SK-N-SH (cell line): ENCODE data around the gene DEPP1. TPM values are rescaled to one million over a fixed set of nuclear protein-coding genes. Genes with fewer than 3 reads are reported as not detected.

Experiments
- CTCF ChIA-PET: fragments of 300-600, 350-600 bp; formaldehyde crosslinking; extraction: SDS; loops from one replicate; lab custom pipeline; 2021; lab: Yijun Ruan, JAX
- POLR2A ChIA-PET: fragments of 350-600 bp; sonication (Branson Sonifier 250); formaldehyde crosslinking; extraction: SDS; loops from one replicate; lab custom pipeline; 2020; ENCODE audit warnings: antibody characterized with exemption, inconsistent platforms; lab: Yijun Ruan, JAX
- DNase-seq: peaks from one replicate; pipeline ENCODE4 v3.0.0; 2012
- H2AFZ ChIP-seq: fragments of 200-600 bp; sonication (generic); 2 replicates; pipeline ENCODE4 v1.8.1; 2016; ENCODE audit warnings: antibody characterized with exemption, mild to moderate bottlenecking, low read depth
- H3F3A ChIP-seq: fragments of 200-600 bp; sonication (generic); replicated peaks from 2 replicates; pipeline ENCODE3; 2016; ENCODE audit warnings: antibody characterized with exemption, mild to moderate bottlenecking; ENCODE audit not compliant: insufficient read depth
- H3K27ac ChIP-seq, 2 experiments: fragments of 200-500 bp in 1 of 2; fragments of 200-600 bp in 1 of 2; sonication (Bioruptor generic) in 1 of 2; sonication (generic), shearing (Covaris generic) in 1 of 2; 2 replicates each; pipeline versions ENCODE4 v1.5.1 to v1.6.1; 2014 to 2016; ENCODE audit warnings: low read depth in 2 of 2, inconsistent platforms in 1 of 2, low read length in 1 of 2, mild to moderate bottlenecking in 1 of 2, mixed read lengths in 1 of 2
- H3K27me3 ChIP-seq: fragments of 200-600 bp; sonication (generic), shearing (Covaris generic); 2 replicates; pipeline ENCODE4 v1.6.1; 2016; ENCODE audit warnings: mixed run types; ENCODE audit not compliant: insufficient read depth
- H3K36me3 ChIP-seq, 2 experiments: fragments of 200-500 bp in 1 of 2; fragments of 200-600 bp in 1 of 2; sonication (Bioruptor generic) in 1 of 2; sonication (generic) in 1 of 2; replicated peaks in 1 of 2; 2 replicates each; pipeline versions ENCODE3 to v1.5.1; 2014 to 2016; ENCODE audit warnings: low read length in 1 of 2, mild to moderate bottlenecking in 1 of 2; ENCODE audit not compliant: insufficient read depth in 2 of 2, control insufficient read depth in 1 of 2
- H3K4me1 ChIP-seq, 2 experiments: fragments of 200-500 bp in 1 of 2; fragments of 200-600 bp in 1 of 2; sonication (Bioruptor generic) in 1 of 2; sonication (generic), shearing (Covaris generic) in 1 of 2; 2 replicates each; pipeline versions ENCODE4 v1.5.1 to v1.6.1; 2014 to 2016; ENCODE audit warnings: low read depth in 1 of 2, low read length in 1 of 2, mixed run types in 1 of 2; ENCODE audit not compliant: insufficient read depth in 2 of 2, control insufficient read depth in 1 of 2
- H3K4me2 ChIP-seq: fragments of 200-600 bp; sonication (generic), shearing (Covaris generic); 2 replicates; pipeline ENCODE4 v1.6.1; 2017; ENCODE audit warnings: mixed run types
- H3K4me3 ChIP-seq, 2 experiments: fragments of 200-500 bp in 1 of 2; fragments of 200-600 bp in 1 of 2; sonication (Bioruptor generic) in 1 of 2; sonication (generic), shearing (Covaris generic) in 1 of 2; 2 replicates each; pipeline versions ENCODE4 v1.5.1 to v1.8.1; 2014 to 2016; ENCODE audit warnings: low read depth in 2 of 2, inconsistent platforms in 1 of 2, low read length in 1 of 2, mild to moderate bottlenecking in 1 of 2, mixed read lengths in 1 of 2, moderate library complexity in 1 of 2
- H3K79me2 ChIP-seq: fragments of 200-600 bp; sonication (generic); 2 replicates; pipeline ENCODE4 v1.8.1; 2017; ENCODE audit warnings: mild to moderate bottlenecking; ENCODE audit not compliant: insufficient read depth
- H3K9ac ChIP-seq: fragments of 200-600 bp; sonication (generic); 2 replicates; pipeline ENCODE4 v1.6.1; 2017; ENCODE audit warnings: mixed run types
- H3K9me2 ChIP-seq: fragments of 200-600 bp; sonication (generic); 2 replicates; pipeline ENCODE4 v1.6.1; 2017; ENCODE audit warnings: mixed run types
- H3K9me3 ChIP-seq: fragments of 200-600 bp; sonication (generic); 2 replicates; pipeline ENCODE4 v1.6.1; 2017; ENCODE audit warnings: mixed run types, mild to moderate bottlenecking, moderate library complexity
- H4K20me1 ChIP-seq: fragments of 200-600 bp; sonication (generic); 2 replicates; pipeline ENCODE4 v1.6.1; 2017; ENCODE audit warnings: mild to moderate bottlenecking, mixed run types; ENCODE audit not compliant: insufficient read depth
- ELF1 ChIP-seq: IDR thresholded peaks from 2 replicates; pipeline ENCODE4 v1.4.0; 2012
- EP300 ChIP-seq, 2 experiments: IDR thresholded peaks; 2 replicates each; pipeline versions ENCODE4 v1.4.0 to v1.6.1; 2012; ENCODE audit warnings: borderline replicate concordance in 1 of 2, low read depth in 1 of 2, low read length in 1 of 2
- EZH2phosphoT487 ChIP-seq: fragments of 200-600 bp; sonication (generic); IDR thresholded peaks from 2 replicates; pipeline ENCODE4 v1.6.1; 2017; ENCODE audit warnings: low read depth, mixed run types, mild to moderate bottlenecking, antibody characterized with exemption, moderate library complexity, borderline replicate concordance
- FOXM1 ChIP-seq: IDR thresholded peaks from 2 replicates; pipeline ENCODE4 v1.4.0; 2012; ENCODE audit warnings: low read depth, mild to moderate bottlenecking
- JUND ChIP-seq: IDR thresholded peaks from 2 replicates; pipeline ENCODE4 v1.4.0; 2012
- MEF2A ChIP-seq: IDR thresholded peaks from 2 replicates; pipeline ENCODE4 v1.4.0; 2012; ENCODE audit warnings: low read depth, borderline replicate concordance
- MXI1 ChIP-seq: IDR thresholded peaks from 2 replicates; pipeline ENCODE4 v1.6.1; 2012; ENCODE audit warnings: mild to moderate bottlenecking, low read depth, low read length, improper control_type of control experiment
- NRF1 ChIP-seq: IDR thresholded peaks from 2 replicates; pipeline ENCODE4 v1.6.1; 2012; ENCODE audit warnings: low read depth, mild to moderate bottlenecking, low read length
- POLR2AphosphoS5 ChIP-seq: IDR thresholded peaks from 2 replicates; pipeline ENCODE4 v1.6.1; 2012; ENCODE audit warnings: low read depth, low read length
- RAD21 ChIP-seq: IDR thresholded peaks from 2 replicates; pipeline ENCODE4 v1.6.1; 2012; ENCODE audit warnings: mild to moderate bottlenecking, low read length
- RCOR1 ChIP-seq: fragments of 150-350 bp; IDR thresholded peaks from 2 replicates; pipeline ENCODE4 v1.6.1; 2017; ENCODE audit warnings: antibody characterized with exemption, low read length
- RFX5 ChIP-seq: IDR thresholded peaks from 2 replicates; pipeline ENCODE4 v1.6.1; 2012; ENCODE audit warnings: mild to moderate bottlenecking, improper control_type of control experiment, low read length
- RXRA ChIP-seq: IDR thresholded peaks from 2 replicates; pipeline ENCODE4 v1.4.0; 2012; ENCODE audit warnings: low read depth, mild to moderate bottlenecking, borderline replicate concordance
- SIN3A ChIP-seq: IDR thresholded peaks from 2 replicates; pipeline ENCODE4 v1.6.1; 2012; ENCODE audit warnings: low read depth, mild to moderate bottlenecking, low read length, moderate library complexity, borderline replicate concordance
- SMC3 ChIP-seq: IDR thresholded peaks from 2 replicates; pipeline ENCODE4 v1.6.1; 2012; ENCODE audit warnings: low read depth, low read length, improper control_type of control experiment
- TAF1 ChIP-seq: IDR thresholded peaks from 2 replicates; pipeline ENCODE4 v1.6.1; 2012; ENCODE audit warnings: low read depth, mild to moderate bottlenecking, low read length, moderate library complexity, borderline replicate concordance
- TEAD4 ChIP-seq: IDR thresholded peaks from 2 replicates; pipeline ENCODE4 v1.4.0; 2012; ENCODE audit warnings: mild to moderate bottlenecking, borderline replicate concordance; ENCODE audit not compliant: insufficient read depth
- YY1 ChIP-seq: IDR thresholded peaks from 2 replicates; pipeline ENCODE4 v1.4.0; 2012; ENCODE audit warnings: low read depth, mild to moderate bottlenecking
- WGBS: methylation state at CpG from one replicate; pipeline ENCODE4 v1.1.6; 2017; ENCODE audit warnings: low lambda C conversion rate; 5-methylcytosine and 5-hydroxymethylcytosine counted together
- polyA plus RNA-seq, 3 experiments: library from polyadenylated mRNA; depleted of rRNA; stranded (reverse); fragments of >200 nt; gene quantifications; 2 replicates each; pipeline ENCODE4 v1.2.3, GENCODE V29; 2012
- TF ChIP-seq, protein P1 (sequence below): IDR thresholded peaks from 2 replicates; pipeline ENCODE4 v1.4.0; 2012; ENCODE audit warnings: low read depth
- TF ChIP-seq, protein P2 (sequence below): fragments of 200-600 bp; sonication (generic); IDR thresholded peaks from 2 replicates; pipeline ENCODE4 v1.6.1; 2017; ENCODE audit warnings: antibody characterized with exemption, mild to moderate bottlenecking, moderate library complexity

DEPP1 gene
- polyA plus RNA-seq, 1 of the 3 experiments (the other 2 are of a cell fraction) = 5.3 TPM

DNA sequence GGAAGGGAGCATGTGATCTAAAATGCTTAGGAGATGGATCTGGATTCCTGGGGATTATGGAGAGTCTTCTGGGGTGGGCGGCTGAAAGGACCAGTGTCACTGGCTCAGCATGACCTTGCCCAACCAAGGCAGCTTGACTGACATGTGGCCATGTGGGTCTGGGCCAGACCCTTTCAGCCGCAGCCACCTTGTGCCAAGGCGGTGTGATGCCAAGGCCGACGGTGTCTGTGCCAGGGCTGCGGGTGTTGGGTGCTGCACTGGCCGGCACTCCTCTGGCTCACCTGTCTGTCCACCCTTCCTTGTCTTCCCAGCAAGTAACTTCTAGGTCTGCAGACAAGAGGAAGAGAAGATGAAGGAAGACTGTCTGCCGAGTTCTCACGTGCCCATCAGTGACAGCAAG, 8.8 kb downstream of the DEPP1 start:
- Histone ChIP-seq H4K20me1 (no peaks in the 10 kb centered on the region), H3K36me3 (peaks cover 0 to 11% of the 10 kb centered on the region in 2 experiments), H3K9me2 (no peaks in the 10 kb centered on the region), H3K79me2 (no peaks in the 10 kb centered on the region), H2AFZ (no peak overlapping the region), H3K4me3 (no peak overlapping the region), H3F3A (no peaks in the 10 kb centered on the region), H3K4me2 (no peak overlapping the region), H3K9ac (no peak overlapping the region), H3K27me3 (no peaks in the 10 kb centered on the region)
- ChIA-PET CTCF (interaction anchor here (9.6 kb wide), 1 partner anchor 36 kb away, joined by 81 read pairs; no protein-coding TSS in a partner anchor), POLR2A (no interaction called here)
- TF ChIP-seq TEAD4 (no peak), ELF1 (no peak), MEF2A (no peak), YY1 (no peak), EZH2phosphoT487 (no peak), SMC3 (no peak)
- TF ChIP-seq, protein P1, sequence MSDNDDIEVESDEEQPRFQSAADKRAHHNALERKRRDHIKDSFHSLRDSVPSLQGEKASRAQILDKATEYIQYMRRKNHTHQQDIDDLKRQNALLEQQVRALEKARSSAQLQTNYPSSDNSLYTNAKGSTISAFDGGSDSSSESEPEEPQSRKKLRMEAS = no peak
- TF ChIP-seq, all 33 proteins: peak for 0
- peaks cover 6 to 17% of the 10 kb centered on the region in 2 experiments; a peak in 3 of 4 replicates for H3K4me1 ChIP-seq
- no peak overlapping the region for H3K27ac ChIP-seq
- no peak for DNase-seq
- 95% methylated on average over 8 of the region's 9 CpGs for WGBS
- H3K9me3 ChIP-seq = no peaks in the 10 kb centered on the region

DNA sequence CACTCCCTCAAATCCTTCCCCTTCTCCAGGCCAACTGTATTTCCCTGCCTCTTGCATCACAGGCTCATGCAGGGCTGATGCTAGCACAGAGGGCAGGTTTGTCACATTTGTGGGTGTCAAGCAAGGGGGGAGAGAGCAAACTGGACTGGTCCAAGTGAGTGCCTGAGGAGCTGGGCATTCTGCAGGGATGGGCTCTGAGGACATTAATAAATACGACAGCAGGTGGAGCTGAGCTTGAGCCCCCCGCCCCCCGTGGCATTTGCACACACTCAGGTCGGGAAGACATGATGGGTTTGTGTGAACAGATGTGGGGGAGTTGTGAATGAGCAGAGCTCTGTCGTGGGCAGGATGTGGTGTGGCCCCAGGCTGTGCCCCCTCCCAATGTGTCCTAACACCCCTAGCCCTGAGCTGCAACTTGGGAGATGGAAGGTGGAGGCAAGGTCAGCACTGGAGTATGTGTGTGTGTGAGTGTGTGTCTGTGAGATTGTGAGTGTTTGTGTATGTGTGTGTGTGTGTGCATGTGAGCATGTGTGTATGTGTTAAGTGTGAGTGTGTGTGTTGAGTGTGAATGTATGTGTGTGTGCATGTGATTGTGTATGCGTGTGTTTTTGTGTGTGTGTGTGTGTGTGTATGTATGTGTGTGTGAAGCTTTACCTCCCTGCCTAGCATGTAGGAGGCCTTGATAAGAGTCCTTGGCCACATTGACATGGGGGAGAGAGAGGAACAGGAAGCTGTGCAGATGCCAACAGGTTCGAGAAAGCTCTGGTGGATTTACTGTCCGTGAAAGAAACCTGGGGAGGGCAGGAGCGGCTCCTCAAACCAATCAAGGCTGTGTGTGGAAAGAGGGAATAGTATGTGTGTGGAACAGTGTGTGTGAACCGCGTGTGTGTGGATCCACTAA, 9.9 kb downstream of the DEPP1 start:
- Histone ChIP-seq H3K9ac (no peak overlapping the region), H3K9me2 (no peaks in the 10 kb centered on the region), H3K27me3 (no peaks in the 10 kb centered on the region), H3K4me1 (peaks cover 10 to 22% of the 10 kb centered on the region in 2 experiments; a peak in 1 of 4 replicates), H3K27ac (no peak overlapping the region), H3K9me3 (no peaks in the 10 kb centered on the region), H3K4me3 (no peak overlapping the region), H3F3A (no peaks in the 10 kb centered on the region), H4K20me1 (no peaks in the 10 kb centered on the region), H3K4me2 (no peak overlapping the region), H2AFZ (no peak overlapping the region), H3K79me2 (no peaks in the 10 kb centered on the region), H3K36me3 (peaks cover 0 to 11% of the 10 kb centered on the region in 2 experiments)
- ChIA-PET POLR2A (no interaction called here), CTCF (interaction anchor here (9.6 kb wide), 1 partner anchor 35 kb away, joined by 81 read pairs; no protein-coding TSS in a partner anchor)
- DNase-seq = no peak
- TF ChIP-seq EP300 (IDR thresholded peaks at IDR 0.05; ENCODE audit: borderline replicate concordance in 1 of 2, low read depth in 1 of 2, low read length in 1 of 2) (no peak), TAF1 (no peak), SIN3A (no peak), RAD21 (no peak), JUND (no peak), FOXM1 (no peak), TEAD4 (no peak), RXRA (no peak), RCOR1 (no peak), MXI1 (no peak), NRF1 (no peak), ELF1 (no peak), POLR2AphosphoS5 (no peak), RFX5 (no peak)
- TF ChIP-seq, protein P2, sequence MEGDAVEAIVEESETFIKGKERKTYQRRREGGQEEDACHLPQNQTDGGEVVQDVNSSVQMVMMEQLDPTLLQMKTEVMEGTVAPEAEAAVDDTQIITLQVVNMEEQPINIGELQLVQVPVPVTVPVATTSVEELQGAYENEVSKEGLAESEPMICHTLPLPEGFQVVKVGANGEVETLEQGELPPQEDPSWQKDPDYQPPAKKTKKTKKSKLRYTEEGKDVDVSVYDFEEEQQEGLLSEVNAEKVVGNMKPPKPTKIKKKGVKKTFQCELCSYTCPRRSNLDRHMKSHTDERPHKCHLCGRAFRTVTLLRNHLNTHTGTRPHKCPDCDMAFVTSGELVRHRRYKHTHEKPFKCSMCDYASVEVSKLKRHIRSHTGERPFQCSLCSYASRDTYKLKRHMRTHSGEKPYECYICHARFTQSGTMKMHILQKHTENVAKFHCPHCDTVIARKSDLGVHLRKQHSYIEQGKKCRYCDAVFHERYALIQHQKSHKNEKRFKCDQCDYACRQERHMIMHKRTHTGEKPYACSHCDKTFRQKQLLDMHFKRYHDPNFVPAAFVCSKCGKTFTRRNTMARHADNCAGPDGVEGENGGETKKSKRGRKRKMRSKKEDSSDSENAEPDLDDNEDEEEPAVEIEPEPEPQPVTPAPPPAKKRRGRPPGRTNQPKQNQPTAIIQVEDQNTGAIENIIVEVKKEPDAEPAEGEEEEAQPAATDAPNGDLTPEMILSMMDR = no peak
- TF ChIP-seq, protein P1 = no peak
- 88% methylated on average over 11 of the region's 11 CpGs for WGBS
